DND-41 (cell line): ENCODE measurements around the gene AHCYL1.
"Not testable (repeated sequence)": the region's sequence is repeated elsewhere in the genome, so short reads cannot be mapped to it uniquely, and the experiment has no call there.

Experiments used
- ATAC-seq: fragments of 200-7000 bp; cut with Tn5 transposase; 3 replicates; pipeline ENCODE4 v1.9.1; 2021; ENCODE audit warnings: low read depth; ENCODE audit not compliant: insufficient read depth
- DNase-seq: peaks from one replicate; pipeline ENCODE4 v3.0.0-alpha.2; 2020
- H2AFZ ChIP-seq: 2 replicates; pipeline ENCODE4 v1.6.0; 2012; ENCODE audit warnings: low read depth, low read length
- H3K27ac ChIP-seq: 2 replicates; pipeline ENCODE4 v1.5.1; 2012; ENCODE audit warnings: low read length, inconsistent platforms
- H3K27me3 ChIP-seq: fragments of 200-600 bp; sonication (generic); 2 replicates; pipeline ENCODE4 v1.6.0; 2012; ENCODE audit warnings: low read length, mild to moderate bottlenecking, inconsistent platforms; ENCODE audit not compliant: insufficient read depth, poor library complexity
- H3K36me3 ChIP-seq: 2 replicates; pipeline ENCODE4 v1.5.1; 2012; ENCODE audit warnings: low read length, inconsistent platforms; ENCODE audit not compliant: insufficient read depth
- H3K4me1 ChIP-seq: 2 replicates; pipeline ENCODE4 v1.5.1; 2012; ENCODE audit warnings: mild to moderate bottlenecking, low read length; ENCODE audit not compliant: insufficient read depth
- H3K4me2 ChIP-seq: 2 replicates; pipeline ENCODE4 v1.6.0; 2012; ENCODE audit warnings: mild to moderate bottlenecking, moderate library complexity, low read length, inconsistent platforms; ENCODE audit not compliant: insufficient read depth
- H3K4me3 ChIP-seq, 2 experiments: fragments of 200-600 bp in 1 of 2; shearing (Covaris generic) in 1 of 2; 2 replicates each; pipeline ENCODE4 v1.5.1; 2012 to 2016; ENCODE audit warnings: inconsistent platforms in 2 of 2, low read length in 2 of 2, mild to moderate bottlenecking in 2 of 2, low read depth in 1 of 2, moderate library complexity in 1 of 2
- H3K79me2 ChIP-seq: 2 replicates; pipeline ENCODE4 v1.6.0; 2012; ENCODE audit warnings: low read length, inconsistent platforms; ENCODE audit not compliant: insufficient read depth
- H3K9ac ChIP-seq: 2 replicates; pipeline ENCODE4 v1.6.0; 2012; ENCODE audit warnings: low read depth, mild to moderate bottlenecking, inconsistent platforms, low read length, moderate library complexity
- H3K9me3 ChIP-seq: 2 replicates; pipeline ENCODE4 v1.5.1; 2012; ENCODE audit warnings: low read length, moderate library complexity, mild to moderate bottlenecking, inconsistent platforms; ENCODE audit not compliant: insufficient read depth, severe bottlenecking
- H4K20me1 ChIP-seq: 2 replicates; pipeline ENCODE4 v1.6.0; 2012; ENCODE audit warnings: low read length; ENCODE audit not compliant: insufficient read depth
- CTCF ChIP-seq: IDR thresholded peaks from 2 replicates; pipeline ENCODE4 v1.5.1; 2012; ENCODE audit warnings: borderline replicate concordance, low read length, moderate library complexity, mild to moderate bottlenecking; ENCODE audit not compliant: poor library complexity, severe bottlenecking; ENCODE audit errors: extremely low read depth
- EZH2 ChIP-seq: IDR thresholded peaks from 3 replicates; pipeline ENCODE4 v1.6.1; 2012; ENCODE audit warnings: borderline replicate concordance, low read depth, mild to moderate bottlenecking, moderate library complexity, low read length, inconsistent platforms; ENCODE audit not compliant: severe bottlenecking

The AHCYL1 gene

GRCh38 chr1:109947582-109948284 lies 36.8 kb upstream of the AHCYL1 start:
- Histone ChIP-seq H4K20me1 (no peaks in the 10 kb centered on the region), H3K27me3 (no peaks in the 10 kb centered on the region), H3K4me3 (no peak overlapping the region), H2AFZ (no peak overlapping the region), H3K4me1 (peaks cover 3% of the 10 kb centered on the region; the same call in 1 of the 2 replicates), H3K9me3 (no peaks in the 10 kb centered on the region), H3K4me2 (no peak overlapping the region), H3K36me3 (no peaks in the 10 kb centered on the region), H3K27ac (no peak overlapping the region), H3K79me2 (no peaks in the 10 kb centered on the region), H3K9ac (no peak overlapping the region)
- DNase-seq = no peak
- ATAC-seq = no peak
- TF ChIP-seq EZH2 = no peak
- TF ChIP-seq CTCF = no peak

- Histone ChIP-seq H2AFZ (no peak overlapping the region), H3K27me3 (no peaks in the 10 kb centered on the region), H3K9ac (no peak overlapping the region), H4K20me1 (no peaks in the 10 kb centered on the region), H3K4me3 (no peak overlapping the region), H3K4me1 (peaks cover 3% of the 10 kb centered on the region; the same call in 1 of the 2 replicates), H3K9me3 (no peaks in the 10 kb centered on the region), H3K79me2 (no peaks in the 10 kb centered on the region), H3K36me3 (no peaks in the 10 kb centered on the region), H3K27ac (no peak overlapping the region), H3K4me2 (no peak overlapping the region)
- DNase-seq (no peak), ATAC-seq (no peak)
- TF ChIP-seq CTCF (no peak), EZH2 (no peak)
These were observed 36.3 kb upstream of the AHCYL1 start for GRCh38 chr1:109948285-109948630.

GRCh38 chr1:109950038-109950437 lies 34.5 kb upstream of the AHCYL1 start:
- Histone ChIP-seq H3K4me2 (no peak overlapping the region), H3K9me3 (no peaks in the 10 kb centered on the region), H2AFZ (no peak overlapping the region), H3K27ac (no peak overlapping the region), H3K36me3 (no peaks in the 10 kb centered on the region), H3K4me3 (no peak overlapping the region), H4K20me1 (no peaks in the 10 kb centered on the region), H3K4me1 (no peaks in the 10 kb centered on the region), H3K79me2 (no peaks in the 10 kb centered on the region), H3K9ac (no peak overlapping the region), H3K27me3 (no peaks in the 10 kb centered on the region)
- ATAC-seq (no peak), DNase-seq (no peak)
- TF ChIP-seq CTCF (no peak), EZH2 (no peak)

- no peak overlapping the region for H3K27ac ChIP-seq
- TF ChIP-seq EZH2 = no peak
- no peak for TF ChIP-seq CTCF
- no peak for DNase-seq
- H3K4me3 ChIP-seq = no peak overlapping the region
- no peaks in the 10 kb centered on the region for H3K4me1 ChIP-seq
- H3K4me2 ChIP-seq = no peak overlapping the region
- no peak for ATAC-seq
- no peak overlapping the region for H3K9ac ChIP-seq
- H3K9me3 ChIP-seq = no peaks in the 10 kb centered on the region
- H3K27me3 ChIP-seq = no peaks in the 10 kb centered on the region
- H3K36me3 ChIP-seq = no peaks in the 10 kb centered on the region
- no peaks in the 10 kb centered on the region for H4K20me1 ChIP-seq
- H2AFZ ChIP-seq = no peak overlapping the region
- no peaks in the 10 kb centered on the region for H3K79me2 ChIP-seq
These were observed 34.1 kb upstream of the AHCYL1 start for GRCh38 chr1:109950509-109950908.

GRCh38 chr1:109951501-109951900 lies 33.1 kb upstream of the AHCYL1 start:
- H3K27me3 ChIP-seq, H3K4me2 ChIP-seq, ATAC-seq, H3K79me2 ChIP-seq, H3K9ac ChIP-seq, H3K4me1 ChIP-seq, DNase-seq, H3K27ac ChIP-seq, H3K36me3 ChIP-seq, H4K20me1 ChIP-seq, H2AFZ ChIP-seq, H3K4me3 ChIP-seq, H3K9me3 ChIP-seq: not testable (repeated sequence)
